Measurements from ENCODE around the gene U2AF1L4.

DNA sequence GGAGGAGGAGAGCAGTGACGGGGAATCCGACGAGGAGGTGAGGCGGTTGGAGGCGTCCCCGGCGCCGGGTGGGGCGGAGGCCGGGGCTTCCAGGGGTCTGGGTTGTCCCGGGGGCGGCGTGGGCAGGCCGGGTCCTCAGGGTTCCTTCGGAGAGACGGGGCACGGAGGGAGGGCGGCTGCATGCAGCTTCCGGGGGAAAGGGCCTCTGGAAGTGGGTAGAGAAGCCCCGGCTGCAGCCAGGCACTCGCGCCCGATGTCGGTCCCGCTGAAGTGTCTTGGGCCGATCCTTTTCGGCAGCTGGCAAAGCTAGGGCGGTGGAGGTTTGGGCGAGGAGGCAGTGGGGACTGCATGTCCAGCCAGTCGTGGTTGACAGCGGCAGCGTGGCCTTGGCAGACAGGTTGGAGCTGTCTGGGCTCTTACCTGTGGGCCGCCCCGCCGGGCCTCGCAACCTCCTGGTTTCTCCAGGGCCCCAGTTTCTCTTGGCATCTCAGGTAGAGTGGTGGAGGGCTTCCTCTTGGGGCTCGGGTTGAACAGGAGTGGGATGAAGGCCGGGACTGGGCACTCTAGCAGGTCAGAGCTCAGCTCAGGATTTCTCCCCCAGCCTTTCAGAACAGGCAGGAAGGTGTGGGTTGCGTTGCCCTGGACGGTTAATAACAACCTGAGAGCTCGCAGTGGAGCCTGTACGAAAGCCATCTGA is 26.7 kb downstream of the U2AF1L4 start:
- TF ChIP-seq, protein P1, sequence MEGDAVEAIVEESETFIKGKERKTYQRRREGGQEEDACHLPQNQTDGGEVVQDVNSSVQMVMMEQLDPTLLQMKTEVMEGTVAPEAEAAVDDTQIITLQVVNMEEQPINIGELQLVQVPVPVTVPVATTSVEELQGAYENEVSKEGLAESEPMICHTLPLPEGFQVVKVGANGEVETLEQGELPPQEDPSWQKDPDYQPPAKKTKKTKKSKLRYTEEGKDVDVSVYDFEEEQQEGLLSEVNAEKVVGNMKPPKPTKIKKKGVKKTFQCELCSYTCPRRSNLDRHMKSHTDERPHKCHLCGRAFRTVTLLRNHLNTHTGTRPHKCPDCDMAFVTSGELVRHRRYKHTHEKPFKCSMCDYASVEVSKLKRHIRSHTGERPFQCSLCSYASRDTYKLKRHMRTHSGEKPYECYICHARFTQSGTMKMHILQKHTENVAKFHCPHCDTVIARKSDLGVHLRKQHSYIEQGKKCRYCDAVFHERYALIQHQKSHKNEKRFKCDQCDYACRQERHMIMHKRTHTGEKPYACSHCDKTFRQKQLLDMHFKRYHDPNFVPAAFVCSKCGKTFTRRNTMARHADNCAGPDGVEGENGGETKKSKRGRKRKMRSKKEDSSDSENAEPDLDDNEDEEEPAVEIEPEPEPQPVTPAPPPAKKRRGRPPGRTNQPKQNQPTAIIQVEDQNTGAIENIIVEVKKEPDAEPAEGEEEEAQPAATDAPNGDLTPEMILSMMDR (IDR thresholded peaks at IDR 0.05), result no peak
- TF ChIP-seq POLR2A (IDR thresholded peaks at IDR 0.05), result no peak
